ENCODE data around the gene CCDC88B.
A peak's percentile ranks its signal among the peaks of the same experiment; 100 is the strongest.

Gene CCDC88B

GRCh38 chr11:64339754-64340408 is at the start of gene CCDC88B:
Gene CCDC88B, plus strand, starts transcription at chr11:64340204. Its CDS starts 63 bp downstream, at chr11:64340267.
- DNase-seq, result no peak

DNA sequence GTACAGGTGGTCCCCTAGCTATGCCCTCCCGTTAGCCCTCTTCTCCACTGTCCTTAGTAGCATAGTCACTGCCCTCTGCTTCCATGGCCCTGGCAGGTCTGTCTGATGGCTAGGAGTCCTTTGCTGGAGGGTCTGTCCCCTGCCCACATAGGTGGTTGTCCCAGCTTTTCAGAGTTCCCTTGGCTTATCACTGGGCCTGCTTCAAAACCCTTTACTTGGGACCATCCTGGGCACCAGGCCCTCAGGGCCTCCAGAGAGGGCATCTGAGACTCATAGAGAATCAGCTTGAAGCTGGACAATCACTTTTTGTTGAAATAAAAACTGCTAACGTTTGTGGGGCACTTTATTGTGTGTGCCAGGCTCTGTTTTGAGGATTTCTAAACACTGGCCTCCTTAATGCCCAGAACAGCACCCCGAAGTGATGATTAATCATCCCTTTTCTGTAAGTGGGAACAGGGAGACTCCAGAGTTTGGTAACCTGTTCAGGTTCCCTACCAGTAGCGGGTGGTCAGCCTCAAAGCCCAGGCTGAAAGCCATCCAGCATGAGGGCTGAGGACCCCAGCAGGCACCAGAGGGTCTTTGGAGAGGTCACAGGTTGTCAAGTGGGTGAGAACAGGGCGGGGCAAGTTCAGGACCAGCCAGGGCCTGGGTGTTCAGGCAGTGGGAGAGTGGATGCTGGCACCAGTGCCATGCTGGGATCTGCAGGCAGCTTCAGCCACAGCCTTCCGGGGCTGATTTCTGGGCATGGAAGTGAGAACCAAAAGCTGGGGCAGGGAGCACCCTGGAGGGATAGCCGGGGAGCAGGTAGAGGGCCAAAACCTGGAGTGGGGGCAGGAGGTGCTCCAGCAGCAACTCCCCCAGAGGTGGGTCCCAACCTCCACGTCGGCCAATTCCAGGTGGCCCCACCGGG is 49.4 kb upstream of the CCDC88B start:
- DNase-seq, result no peak

- no peak for DNase-seq
Observed at GRCh38 chr11:64291262-64291751, 48.7 kb upstream of the CCDC88B start, which contains the start of gene KCNK4. Gene KCNK4, plus strand, starts transcription at chr11:64291302. Its CDS starts 1,717 bp downstream, at chr11:64293019.

- no peak for DNase-seq
Observed at GRCh38 chr11:64291752-64292459, 48.1 kb upstream of the CCDC88B start.

- no peak for DNase-seq
Observed at GRCh38 chr11:64292460-64293254, 47.3 kb upstream of the CCDC88B start.

DNA sequence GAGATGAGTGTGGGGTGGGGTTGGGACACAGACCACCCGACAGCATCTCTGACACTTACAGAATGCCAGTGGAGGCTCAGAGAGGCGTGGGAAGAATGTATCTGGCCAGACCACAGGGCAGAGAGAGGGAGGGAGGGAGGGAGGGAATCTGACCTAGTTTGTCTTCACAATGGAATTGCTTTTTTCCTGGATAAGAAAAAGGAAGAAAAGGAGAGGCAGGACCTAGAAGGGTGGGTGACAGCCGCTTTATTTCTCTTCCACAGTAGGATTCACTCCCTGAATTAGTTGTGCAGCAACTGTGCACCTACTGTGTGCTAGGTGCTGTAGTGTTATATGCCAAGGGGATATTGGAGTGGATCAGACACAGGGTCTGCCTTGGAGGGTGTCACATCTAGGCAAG is 45.2 kb upstream of the CCDC88B start:
- no peak for DNase-seq

- no peak for DNase-seq
Observed at GRCh38 chr11:64295760-64296159, 44.2 kb upstream of the CCDC88B start.

DNA sequence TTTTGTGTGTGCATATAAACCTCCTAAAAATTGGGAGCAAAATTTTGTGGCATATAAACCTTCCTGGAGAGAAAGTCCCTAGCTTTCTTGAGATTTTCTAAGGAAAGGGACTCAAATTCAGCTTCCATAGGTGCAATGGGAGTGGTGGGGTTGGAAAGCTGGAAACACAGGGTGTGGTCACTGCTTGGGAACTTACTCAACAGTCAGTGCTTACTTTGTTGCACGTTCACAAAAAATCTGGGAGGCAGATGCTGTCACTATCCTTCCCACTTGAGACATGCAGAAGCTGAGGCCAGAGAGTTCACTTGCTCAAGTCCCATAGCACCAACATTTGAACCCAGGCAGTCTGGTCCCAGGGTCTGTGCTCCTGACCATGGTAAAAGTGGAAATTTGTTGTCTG is 43.8 kb upstream of the CCDC88B start:
- no peak for DNase-seq

- no peak for DNase-seq
Observed at GRCh38 chr11:64296830-64297698, 42.9 kb upstream of the CCDC88B start.

DNA sequence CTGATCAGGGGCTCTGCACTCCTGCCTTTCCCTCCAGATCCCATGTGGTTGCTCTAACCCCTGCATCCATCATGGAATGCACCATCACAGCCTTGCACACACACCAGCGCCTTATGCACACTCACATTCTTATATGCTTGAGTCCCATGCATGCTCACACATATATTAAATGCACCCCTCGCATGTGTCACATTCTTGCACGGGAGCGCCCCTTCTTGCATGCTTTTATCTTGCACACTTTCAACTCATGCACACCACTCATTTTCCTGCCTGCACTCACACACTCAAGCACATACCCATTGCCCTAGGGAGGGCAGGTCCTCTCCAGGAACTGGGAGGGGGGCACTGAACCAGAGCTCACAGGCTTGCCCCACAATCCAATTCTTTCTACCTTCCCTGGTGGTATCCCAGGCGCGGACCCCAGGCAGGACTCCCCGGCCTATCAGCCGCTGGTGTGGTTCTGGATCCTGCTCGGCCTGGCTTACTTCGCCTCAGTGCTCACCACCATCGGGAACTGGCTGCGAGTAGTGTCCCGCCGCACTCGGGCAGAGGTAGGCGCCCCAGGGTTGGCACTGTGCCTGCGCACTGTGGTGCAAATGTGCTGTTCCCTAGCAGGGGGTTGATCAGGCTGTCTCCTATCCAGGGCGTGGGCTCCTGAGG is 42.2 kb upstream of the CCDC88B start:
- DNase-seq, result peak; percentile 80

DNA sequence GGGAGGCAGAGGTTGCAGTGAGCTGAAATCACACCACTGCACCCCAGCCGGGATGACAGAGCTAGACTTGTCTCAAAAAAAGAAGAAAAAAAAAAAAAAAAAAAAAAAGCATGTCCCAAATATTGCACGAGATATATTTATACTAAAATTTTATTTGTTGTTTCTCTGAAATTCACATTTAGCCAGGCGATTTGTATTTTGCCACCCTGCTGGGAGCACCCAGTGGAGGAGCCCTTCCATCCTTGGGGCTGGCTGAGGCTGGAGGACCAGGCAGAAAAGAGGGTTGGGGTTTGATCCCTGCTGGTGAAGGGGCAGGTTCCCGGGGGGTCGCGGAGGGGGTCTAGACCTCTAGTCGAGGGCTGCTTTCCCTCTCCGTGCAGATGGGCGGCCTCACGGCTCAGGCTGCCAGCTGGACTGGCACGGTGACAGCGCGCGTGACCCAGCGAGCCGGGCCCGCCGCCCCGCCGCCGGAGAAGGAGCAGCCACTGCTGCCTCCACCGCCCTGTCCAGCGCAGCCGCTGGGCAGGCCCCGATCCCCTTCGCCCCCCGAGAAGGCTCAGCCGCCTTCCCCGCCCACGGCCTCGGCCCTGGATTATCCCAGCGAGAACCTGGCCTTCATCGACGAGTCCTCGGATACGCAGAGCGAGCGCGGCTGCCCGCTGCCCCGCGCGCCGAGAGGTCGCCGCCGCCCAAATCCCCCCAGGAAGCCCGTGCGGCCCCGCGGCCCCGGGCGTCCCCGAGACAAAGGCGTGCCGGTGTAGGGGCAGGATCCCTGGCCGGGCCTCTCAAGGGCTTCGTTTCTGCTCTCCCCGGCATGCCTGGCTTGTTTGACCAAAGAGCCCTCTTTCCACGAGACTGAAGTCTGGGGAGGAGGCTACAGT is 40.8 kb upstream of the CCDC88B start:
- peak; percentile 11 for DNase-seq

DNA sequence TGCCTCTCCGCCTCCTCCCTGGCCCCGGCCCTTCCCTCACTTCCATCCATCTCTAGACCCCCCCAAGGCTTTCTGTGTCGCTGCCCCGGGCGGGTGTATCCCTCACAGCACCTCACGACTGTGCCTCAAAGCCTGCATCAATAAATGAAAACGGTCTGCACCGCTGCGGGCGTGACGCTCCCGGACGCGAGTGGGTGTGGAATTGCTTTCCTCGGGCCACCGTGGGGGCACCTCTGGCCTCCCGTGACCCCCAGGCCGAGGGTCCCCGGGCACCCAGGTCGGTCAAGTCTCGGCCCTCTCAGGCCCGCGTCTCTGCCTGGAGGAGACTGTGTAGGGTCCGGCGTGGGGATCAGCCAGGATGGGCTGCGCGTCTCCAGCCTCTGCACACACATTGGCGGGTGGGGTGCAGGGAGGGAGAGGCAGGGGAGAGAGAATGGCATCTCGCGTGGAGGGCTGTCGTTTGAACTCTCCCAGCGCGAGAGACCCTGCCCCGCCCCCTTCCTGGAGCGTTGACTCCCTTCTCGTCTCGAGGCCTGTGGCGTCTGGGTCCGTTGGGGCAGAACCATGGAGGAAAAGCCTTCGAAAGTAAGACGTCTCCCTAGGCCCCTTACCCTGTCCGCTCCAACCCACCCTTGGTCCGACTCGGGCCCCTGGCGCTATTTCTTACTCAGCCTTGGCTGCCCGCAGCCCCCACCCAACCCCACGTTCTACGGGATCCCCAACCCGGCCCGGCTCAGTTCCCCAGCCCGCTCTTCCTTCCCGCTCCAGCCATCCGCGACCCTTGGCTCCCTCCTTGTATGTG is 40.0 kb upstream of the CCDC88B start, which contains the start of gene CATSPERZ:
CATSPERZ (plus strand) TSS at position 512 of the 802 bp plus-strand sequence; CDS start at position 565, 53 bp downstream.
- peak; percentile 25 for DNase-seq

DNA sequence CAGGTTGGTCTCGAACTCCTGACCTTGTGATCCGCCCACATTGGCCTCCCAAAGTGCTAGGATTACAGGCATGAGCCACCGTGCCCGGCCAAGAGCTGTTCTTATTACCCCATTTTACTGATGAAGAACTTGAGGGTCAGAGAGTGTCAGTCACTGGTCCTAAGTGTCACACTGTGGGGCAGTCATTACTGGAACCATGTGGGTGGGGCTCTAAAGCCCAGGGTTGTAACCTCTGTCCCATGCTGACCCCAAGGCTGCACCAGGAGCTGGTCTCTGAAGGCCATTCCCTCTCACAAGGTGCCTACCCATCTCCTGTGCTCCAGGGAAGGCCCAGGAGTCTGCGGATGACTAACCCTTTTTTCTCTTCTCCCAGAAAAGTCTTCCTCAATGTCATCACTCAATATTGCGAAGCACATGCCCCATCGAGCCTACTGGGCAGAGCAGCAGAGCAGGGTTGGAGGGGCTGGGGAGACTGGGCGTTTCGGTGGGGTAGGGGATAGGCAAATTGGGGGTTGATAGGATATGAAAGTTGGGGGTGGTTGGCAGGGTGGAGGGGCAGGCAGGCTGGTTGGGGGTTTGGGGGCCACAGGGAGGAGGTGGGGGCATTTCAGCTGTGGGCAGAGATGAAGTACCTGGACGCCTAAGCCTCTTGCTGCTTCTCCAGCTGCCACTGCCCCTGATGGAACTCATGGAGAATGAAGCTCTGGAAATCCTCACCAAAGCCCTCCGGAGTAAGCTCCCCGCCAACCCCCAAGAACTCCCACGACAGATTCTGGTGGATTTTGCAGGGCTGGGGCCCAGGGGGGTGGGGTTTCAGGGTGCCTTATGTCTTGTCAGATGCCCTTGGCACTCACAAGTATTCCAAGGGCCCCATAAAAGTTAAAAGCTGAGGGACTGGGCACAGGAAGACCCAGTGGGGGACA is 36.6 kb upstream of the CCDC88B start:
- no peak for DNase-seq

- DNase-seq, result no peak
Observed at GRCh38 chr11:64304032-64304315, 36.0 kb upstream of the CCDC88B start.

DNA sequence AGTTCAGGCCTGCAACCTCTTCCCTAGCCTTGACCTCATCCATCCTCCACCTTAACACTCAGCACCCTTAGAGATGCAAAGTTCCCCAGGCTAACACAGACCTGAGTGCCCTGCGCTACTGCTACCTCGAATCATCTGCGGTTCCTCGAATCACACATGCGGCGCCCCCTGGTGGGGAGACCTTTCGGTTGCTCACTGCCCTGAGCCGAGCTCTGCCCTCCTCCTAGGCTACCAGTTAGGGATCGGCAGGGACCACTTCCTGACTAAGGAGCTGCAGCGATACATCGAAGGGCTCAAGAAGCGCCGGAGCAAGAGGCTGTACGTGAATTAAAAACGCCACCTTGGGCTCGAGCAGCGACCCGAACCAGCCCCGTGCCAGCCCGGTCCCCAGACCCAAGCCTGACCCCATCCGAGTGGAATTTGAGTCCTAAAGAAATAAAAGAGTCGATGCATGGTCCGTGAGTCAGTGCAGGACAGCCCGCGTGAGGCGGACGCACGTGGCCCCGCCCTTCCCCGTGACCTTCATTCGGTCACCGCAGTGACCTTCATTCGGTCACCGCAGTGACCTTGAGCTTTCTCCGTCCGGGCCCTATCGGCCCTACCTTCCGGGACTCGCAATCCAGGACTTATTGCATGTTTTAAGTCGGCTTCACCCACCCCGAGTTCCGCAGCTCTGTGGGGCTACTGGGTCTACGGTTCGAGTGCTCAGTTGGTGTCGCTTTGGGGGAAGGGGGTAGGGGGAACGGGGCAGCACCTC is 35.5 kb upstream of the CCDC88B start:
- peak; percentile 95 for DNase-seq

DNA sequence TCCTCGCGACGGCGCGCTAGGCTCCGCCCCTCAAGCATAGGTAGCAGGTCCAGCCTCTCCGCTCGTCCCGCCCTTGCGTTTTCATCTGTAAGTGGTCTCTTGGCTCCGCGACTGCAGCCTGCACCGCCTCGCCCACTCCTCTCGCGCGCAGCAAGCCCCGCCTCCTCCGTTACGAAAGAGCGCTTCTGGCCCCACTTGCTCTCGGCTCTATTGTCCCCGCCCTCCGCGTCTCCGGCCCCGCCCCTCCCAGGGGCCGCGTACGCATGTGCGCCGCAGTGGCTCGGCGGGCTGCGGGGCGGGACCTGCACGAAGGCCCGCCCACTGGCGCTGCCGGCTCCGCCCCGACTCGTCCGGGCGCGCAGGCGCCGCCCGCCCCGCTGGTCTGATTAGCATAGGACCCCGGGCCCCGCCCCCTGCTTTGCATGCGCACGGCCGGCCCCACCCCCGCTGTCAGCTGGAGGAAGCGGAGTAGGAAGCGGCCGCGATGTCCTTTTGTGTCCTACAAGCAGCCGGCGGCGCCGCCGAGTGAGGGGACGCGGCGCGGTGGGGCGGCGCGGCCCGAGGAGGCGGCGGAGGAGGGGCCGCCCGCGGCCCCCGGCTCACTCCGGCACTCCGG is 34.8 kb upstream of the CCDC88B start, which contains the start of gene ESRRA:
ESRRA (plus strand) TSS at position 450 of the 616 bp plus-strand sequence. CDS start 1,656 bp downstream, outside the sequence.
- DNase-seq, result peak; percentile 100
